ENCODE results near the gene OR52K1. TPM values are rescaled to one million over a fixed set of nuclear protein-coding genes. Genes with fewer than 3 reads are reported as not detected.
"Not testable (repeated sequence)": the region's sequence is repeated elsewhere in the genome, so short reads cannot be mapped to it uniquely, and the experiment has no call there.

OR52K1 gene
- polyA plus RNA-seq (2013, experiment 1 of 2; ENCODE audit: insufficient read length), result not detected
- polyA plus RNA-seq (2013, experiment 2 of 2; ENCODE audit: insufficient read length), result 0.01 TPM

GRCh38 chr11:4482445-4482844 is at the start of gene OR52K1:
Gene OR52K1, plus strand, starts transcription at chr11:4482646. Its CDS starts 6,255 bp downstream, at chr11:4488901.
- DNase-seq, result no peak

- DNase-seq, result no peak
These were observed 48.6 kb upstream of the OR52K1 start for GRCh38 chr11:4433856-4434255.

GRCh38 chr11:4436411-4436810 is 46.0 kb upstream of the OR52K1 start:
- DNase-seq, result no peak

- DNase-seq, result no peak
These were observed 40.9 kb upstream of the OR52K1 start for GRCh38 chr11:4441515-4441914.

- DNase-seq, result no peak
These were observed 39.1 kb upstream of the OR52K1 start for GRCh38 chr11:4443232-4443891.

- no peak for DNase-seq
These were observed 33.5 kb upstream of the OR52K1 start, which contains the start of gene OR52K2 for GRCh38 chr11:4448995-4449394. Gene OR52K2, plus strand, starts transcription at chr11:4449295. Its CDS starts 45 bp downstream, at chr11:4449340.

- DNase-seq, result no peak
These were observed 29.3 kb upstream of the OR52K1 start for GRCh38 chr11:4453118-4453517.

GRCh38 chr11:4454021-4454420 is 28.4 kb upstream of the OR52K1 start:
- DNase-seq, result no peak

- no peak for DNase-seq
These were observed 27.0 kb upstream of the OR52K1 start for GRCh38 chr11:4455419-4455818.

GRCh38 chr11:4459500-4459899 is 22.9 kb upstream of the OR52K1 start:
- DNase-seq, result no peak

GRCh38 chr11:4460151-4460550 is 22.3 kb upstream of the OR52K1 start:
- DNase-seq, result no peak

- DNase-seq, result no peak
These were observed 18.0 kb upstream of the OR52K1 start for GRCh38 chr11:4464216-4465159.

GRCh38 chr11:4465407-4465806 is 17.0 kb upstream of the OR52K1 start:
- DNase-seq, result no peak

- DNase-seq, result no peak
These were observed 16.1 kb upstream of the OR52K1 start for GRCh38 chr11:4466131-4466870.

GRCh38 chr11:4466871-4467442 is 15.5 kb upstream of the OR52K1 start:
- no peak for DNase-seq

GRCh38 chr11:4467811-4468606 is 14.4 kb upstream of the OR52K1 start:
- no peak for DNase-seq

- no peak for DNase-seq
These were observed 2.8 kb upstream of the OR52K1 start for GRCh38 chr11:4479644-4480043.

GRCh38 chr11:4480577-4481239 is 1.7 kb upstream of the OR52K1 start:
- DNase-seq, result peak; percentile 18

GRCh38 chr11:4481240-4481582 is 1.2 kb upstream of the OR52K1 start:
- no peak for DNase-seq

GRCh38 chr11:4484310-4484709 is 1.9 kb downstream of the OR52K1 start:
- DNase-seq, result no peak

- DNase-seq, result not testable (repeated sequence)
These were observed 9.0 kb downstream of the OR52K1 start for GRCh38 chr11:4491405-4491804.

Measured in fibroblast of skin of abdomen (primary cell).